GM21390 (cell line): ENCODE data around the gene DDO.
"Not testable (repeated sequence)": the region's sequence is repeated elsewhere in the genome, so short reads cannot be mapped to it uniquely, and the experiment has no call there.

Experiments
- ATAC-seq: cut with Tn5 transposase; IDR thresholded peaks from one replicate; pipeline ENCODE4 v1.9.1; 2021; ENCODE audit not compliant: unreplicated experiment

Gene DDO

DNA sequence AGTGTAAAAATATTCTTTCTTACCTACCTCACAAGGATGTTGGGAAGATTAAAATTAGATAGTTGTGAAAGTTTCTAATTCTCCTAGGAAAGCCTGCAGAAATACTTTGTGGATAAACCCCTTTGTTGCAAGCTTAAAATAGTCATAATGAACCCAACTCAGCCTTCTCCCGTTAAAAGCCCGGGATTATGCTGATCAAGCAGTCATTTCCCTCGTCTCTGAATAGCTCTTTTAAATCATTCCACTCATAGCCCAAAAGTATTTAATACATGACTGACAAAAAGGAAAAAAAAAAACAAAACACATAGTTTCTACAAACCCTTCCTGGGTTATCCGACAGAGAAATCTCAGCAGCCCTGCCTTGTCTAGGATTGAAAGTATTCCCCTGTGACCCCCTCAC lies 46.3 kb downstream of the DDO start:
- no peak for ATAC-seq

DNA sequence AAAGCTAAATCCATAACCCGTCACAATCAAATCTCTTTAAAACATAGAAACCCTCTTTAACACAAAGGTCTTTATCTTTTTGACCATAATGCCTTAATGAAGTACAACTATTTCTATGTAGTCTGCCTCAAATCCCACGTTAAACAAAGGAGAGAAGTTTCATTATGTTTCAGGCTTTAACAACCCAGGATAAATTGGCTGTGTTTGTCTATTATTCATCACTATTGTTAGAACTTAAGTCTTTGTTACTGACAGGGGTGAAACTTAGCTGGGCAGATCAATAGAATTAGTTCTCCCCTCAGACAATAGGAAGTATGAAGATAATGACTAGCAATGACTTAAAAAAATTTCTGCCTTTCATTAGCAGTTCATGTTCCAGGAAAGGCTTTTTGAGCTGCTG lies 47.1 kb downstream of the DDO start:
- ATAC-seq, result no peak

DNA sequence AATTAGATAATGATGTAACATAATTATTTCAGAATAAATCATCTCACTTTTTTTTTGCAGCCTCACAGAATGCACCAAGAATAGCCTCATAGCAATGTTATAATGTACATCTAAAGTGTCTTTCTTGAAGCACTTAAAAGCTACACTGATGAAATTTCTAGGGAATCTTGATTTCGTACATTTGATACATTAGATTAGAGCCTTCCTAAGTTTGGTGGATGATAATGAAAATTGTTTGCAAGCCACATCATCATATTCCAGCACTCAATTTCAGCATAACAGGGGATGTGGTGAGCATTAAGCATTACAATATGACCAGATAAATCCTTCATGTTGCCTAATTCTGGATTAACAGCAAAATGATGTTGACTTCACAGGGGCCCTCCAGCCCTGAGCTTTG lies 47.5 kb downstream of the DDO start:
- ATAC-seq, result no peak

DNA sequence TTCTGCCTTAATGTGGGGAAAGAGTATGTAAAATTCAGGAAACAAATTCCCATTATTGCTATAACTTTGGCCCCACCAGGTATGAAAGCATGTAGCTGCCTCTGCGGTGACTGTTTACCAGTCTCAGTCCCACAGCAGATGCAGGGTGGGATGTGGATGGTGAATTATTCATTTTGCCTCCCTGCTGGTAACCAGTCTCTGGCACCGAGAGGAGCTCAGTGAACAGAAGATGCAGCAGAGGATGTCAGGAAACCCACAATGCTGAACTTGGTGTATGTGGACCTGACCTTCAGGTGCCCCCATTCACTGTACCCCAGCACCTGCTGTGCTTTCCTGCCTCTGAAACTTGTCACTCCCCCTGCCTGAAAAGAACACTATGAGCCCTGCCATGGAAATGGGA lies 48.4 kb downstream of the DDO start:
- no peak for ATAC-seq

DNA sequence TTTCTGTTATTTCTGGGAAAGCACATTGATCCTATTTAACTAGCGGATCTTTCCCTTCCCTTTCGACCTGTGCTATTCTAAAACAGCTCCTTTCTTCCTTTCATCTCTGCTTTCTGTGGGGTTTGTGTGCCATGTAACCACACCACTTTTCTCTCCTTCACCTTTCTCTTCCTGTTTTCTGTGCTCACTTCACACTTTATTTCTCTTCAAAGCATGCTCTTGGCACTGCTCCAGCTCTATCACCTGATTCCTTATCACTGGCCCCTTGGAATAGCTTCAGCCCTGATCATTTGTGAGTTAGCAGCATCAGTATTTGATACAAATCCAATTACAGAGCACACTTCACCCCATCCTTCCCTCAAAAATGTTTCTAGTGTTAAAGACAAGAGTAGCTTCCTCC lies 49.1 kb downstream of the DDO start:
- no peak for ATAC-seq

DNA sequence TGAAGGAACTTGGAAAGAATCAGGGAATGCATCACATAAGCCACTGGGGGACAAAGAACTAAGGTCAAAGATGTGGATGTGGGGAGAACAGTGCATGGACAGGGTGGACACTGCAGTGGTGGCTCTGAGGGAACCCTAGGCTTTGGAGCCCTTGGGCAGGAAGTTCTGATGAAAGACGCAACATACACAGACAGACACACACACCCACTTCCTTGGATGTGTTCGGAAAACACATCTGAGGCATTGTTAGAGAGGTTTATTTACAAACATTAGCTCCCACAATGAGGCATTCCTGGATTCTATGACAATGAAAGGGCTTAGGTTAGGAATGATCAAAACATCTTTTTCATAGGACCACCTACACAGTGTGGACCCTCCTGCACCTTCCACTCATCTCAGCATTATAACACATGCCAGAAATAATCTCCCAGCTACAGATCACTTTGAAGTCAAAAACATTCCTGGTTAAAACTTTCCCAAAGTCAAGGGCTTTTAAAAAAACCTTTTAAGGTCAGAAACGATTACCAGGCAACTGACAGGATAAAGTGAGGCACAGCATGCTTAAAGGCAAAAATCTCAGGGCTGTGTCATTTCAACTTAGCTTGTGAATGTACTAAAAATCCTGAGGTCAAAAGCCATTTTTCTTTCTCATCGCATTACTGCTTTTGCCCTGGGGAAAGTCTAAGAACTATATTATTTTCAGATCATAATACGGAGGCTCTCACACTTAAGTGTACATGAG lies 50.8 kb downstream of the DDO start:
- no peak for ATAC-seq

DNA sequence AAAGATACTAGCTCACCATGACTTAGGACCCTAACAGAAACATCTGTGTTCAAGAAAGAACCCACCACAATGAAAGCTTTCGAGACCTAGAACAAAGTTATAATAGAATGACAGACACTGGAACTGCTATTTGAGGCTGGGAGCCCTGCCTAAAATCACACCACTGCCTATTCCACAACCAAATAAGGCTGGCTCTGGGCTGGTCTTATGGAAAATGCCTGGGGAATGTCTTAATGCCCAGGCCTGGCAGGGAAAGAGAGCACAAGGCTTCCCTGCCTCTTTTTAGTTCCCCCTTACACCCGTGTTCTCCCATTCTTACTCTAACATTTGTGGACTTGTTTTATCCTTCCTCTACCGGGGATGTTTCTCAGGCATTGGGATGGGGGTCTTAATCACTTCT lies 51.6 kb downstream of the DDO start:
- no peak for ATAC-seq

DNA sequence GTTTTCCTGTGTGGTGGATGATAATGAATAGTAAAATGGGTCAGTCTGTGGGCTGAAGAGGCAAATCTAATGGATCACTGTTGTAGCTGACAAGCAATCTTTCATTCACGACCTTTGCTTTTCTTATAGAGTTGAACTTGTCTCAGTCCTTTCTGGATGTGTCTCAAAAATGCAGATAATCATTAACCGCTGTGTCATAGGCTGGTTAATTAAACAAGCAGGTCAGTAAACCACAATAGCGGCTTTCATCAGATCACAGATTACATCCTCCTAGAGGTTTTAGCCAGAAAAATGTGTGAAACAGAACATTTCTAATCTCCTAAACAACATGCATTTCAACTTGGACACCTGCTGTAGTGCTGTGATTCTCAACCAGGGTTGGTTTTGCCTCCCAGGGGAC lies 54.7 kb downstream of the DDO start:
- ATAC-seq, result no peak

DNA sequence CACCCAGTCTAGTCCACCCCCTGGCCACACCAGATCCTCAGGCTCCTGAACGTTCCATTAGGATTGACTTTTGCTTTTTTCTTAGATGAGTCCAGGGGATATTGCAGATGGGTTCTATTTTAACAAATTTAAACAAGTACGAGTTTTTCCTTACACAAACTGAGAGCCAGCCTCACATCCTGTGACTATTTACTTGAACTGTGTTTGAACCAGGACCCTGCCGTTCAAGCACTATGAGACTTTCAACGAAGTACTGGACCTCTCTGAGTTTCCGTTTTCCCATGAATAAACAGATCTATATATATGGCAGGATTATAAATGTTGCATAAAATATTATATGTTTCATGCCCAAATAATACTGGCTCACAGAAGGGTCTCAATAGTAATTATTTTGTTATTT lies 55.8 kb downstream of the DDO start:
- no peak for ATAC-seq

DNA sequence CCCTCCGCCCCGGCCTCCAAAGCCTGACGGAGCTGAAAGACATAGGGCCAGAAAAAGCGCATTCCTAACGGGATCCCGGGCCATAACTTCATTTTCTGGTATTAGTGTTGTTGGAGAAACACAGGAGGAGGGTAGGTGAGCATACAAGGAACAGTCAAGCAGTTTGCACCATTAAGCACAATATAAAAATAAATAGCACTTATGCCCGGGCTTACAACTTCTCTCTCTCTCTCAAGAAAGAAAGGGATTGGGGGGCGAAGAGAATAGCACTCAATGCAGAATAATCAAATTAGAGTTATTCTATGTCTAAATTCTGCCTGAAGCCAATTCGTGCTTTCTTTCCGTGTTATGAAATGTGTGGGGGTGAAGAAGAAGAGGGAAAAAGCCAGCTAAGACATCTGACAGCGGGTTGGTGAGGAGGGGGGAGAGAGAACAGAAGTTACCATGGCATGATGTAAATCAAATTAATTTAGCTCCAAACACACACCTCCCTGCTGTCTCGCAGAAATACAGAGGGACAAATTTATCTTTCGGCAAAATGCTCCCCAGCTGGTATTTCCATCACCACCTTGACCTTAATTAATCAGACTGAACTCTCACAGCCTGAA lies 56.7 kb downstream of the DDO start:
- no peak for ATAC-seq

DNA sequence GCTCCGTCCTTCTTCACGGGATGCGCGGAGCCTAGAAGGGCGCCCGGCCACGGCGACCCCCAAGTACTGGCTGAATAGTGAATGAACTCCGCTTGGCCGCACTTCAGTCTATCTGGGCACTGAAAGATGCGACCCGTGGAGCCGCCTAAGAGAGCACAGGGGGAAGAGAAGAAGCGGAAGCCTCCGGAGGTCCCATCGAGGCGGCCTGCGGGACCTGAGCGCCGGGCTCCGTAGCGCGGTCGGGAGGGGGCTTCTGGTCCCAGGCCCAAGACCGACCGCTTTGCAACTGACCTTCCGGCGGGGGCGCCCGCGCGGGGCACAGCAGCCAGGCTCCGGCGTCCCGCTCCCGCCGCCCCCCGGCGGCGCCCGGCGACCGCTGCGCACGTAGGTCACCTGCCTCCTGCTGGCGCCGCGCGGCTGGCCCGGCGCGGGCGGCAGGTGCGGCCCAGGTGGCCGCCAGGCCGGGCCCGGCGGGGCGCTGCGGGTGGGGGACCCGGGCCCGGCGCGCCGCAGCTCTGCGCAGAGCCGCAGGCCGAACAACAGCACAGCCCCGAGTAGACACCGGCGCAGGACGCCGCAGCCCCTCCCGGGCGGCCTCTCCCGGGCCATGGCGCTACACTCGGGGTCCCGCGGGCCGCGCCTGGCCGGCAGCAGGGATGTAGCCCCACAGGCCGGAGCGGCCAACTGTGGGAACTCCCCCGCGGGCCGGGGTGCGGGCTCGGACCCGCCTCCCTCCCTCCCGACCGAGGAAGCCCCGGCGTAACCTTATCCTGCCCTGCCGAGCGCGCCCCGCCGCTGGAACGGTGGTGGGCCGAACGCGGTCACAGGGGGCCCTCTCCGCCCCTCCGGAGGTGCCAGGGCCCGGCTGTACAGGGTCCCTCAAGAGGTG lies 57.5 kb downstream of the DDO start, which contains the start of gene METTL24:
Gene METTL24 (minus strand): TSS at position 686 of the 889 bp plus-strand sequence. CDS start 77 bp downstream, at position 609.
- no peak for ATAC-seq

DNA sequence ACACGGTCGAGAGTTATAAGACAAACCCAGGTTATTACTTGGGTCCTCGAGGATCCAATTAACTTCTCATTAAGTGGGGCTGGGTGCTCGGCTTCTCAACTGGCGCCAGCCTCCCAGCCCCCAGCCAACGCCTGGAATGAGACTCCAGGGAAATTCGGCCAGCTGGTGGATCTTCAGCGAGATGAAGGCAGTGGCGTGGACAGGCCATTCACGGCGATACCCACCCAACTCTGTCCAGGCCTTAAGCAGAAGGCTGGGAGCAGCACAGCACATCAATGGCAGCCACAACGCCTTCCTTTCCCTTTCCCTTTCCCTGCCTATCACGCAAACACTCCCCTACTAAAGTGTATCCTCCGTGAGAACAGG lies 58.1 kb downstream of the DDO start:
- ATAC-seq, result no peak

DNA sequence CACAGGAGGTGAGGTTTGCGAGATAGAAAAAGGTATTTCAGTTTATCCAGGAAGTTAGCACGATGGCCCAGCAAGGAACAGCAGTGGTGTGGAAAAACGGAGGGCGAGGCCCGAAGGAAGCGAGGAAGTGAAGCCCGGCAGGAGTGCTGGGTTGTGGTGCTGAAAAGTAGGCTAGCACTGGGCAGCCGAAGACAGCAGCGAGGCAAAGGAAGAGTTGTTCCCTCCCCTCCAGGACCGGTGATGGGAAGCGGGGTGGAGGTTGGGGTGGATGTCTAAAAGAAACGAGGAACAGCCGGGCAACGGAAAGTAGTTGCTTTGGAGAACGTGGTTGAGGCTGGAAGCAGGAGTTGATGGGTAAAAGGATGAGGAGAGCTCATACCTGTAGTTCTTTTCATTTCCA lies 58.6 kb downstream of the DDO start:
- no peak for ATAC-seq

DNA sequence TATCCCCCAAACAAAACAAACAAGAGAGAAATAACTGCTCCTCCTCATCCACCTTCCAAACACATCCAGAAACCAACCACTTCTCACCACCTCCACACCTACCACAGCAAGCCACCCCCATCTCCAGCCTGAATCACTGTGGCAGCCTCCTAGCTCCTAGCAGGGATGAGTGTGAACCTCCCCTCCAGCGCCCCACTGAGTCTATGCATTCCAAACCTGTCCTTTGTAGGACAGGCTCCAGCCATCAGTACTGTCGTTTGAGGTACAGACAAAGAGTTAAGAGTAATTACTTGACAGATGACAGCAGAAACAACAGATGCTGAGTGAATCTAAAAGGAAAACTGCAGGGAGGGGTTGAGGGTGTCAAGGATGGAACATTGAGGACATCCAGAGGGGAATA lies 59.6 kb downstream of the DDO start:
- ATAC-seq, result no peak

DNA sequence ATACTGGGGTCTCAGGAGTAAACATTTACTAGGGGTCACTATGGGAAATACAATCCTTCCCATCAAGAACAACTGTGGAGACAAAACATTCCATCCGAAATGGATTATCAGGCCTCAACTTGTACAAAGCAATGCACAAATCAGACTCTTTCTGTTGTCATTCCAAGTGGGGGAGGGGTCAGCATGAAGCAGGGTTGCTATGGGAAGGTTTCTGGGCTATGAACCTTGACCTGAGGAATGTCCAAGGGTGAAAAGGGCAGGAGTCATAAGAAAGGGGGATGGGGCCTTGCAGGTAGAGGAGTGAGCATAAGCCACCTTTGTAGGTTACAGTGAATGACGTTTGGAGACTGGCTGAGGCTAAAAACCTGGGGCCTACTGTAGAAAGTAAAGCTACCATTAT lies 60.4 kb downstream of the DDO start:
- no peak for ATAC-seq

DNA sequence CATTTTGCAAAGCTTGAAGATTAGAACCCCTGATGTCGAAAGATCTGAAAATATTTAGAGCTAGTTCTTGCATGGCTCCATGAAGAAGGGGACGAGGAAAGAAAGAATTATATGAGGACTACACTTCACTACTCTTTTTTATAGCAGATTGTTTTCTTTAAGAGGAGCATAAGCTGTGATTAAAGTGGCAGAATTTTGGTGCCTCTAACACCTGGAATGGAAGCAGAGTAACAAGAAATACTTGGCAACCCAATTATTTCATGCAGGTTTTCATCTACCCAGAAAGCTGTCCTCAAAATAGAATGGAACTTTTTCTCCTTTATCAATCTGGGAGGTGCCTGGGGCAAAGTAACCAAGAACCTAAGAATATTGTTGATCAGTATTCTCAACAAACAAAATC lies 61.2 kb downstream of the DDO start:
- ATAC-seq, result no peak

DNA sequence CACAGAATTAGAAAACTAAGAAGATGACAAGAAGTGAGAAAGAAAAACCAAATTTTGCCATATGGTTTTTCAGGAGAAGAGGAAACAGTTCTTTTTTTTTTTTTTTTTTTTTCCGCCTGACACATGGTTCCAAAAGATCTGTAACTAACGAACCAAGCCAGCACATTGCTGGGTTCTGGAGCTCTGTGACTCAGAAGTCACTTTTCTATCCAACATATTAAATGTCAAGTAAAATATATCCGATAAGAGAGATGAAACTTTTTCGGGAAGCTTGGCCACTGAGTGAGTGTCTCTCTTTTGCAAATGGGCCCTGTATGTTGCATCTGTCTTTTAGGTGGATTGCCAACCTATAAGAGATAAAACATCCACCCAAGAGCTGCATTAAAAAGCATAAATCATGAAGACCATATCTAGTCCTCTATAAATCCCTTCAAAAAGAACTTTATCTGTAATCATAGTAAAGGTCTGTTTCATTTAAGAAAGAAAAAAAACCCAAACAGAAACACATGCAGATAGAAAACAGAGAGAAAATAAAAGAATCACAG lies 61.8 kb downstream of the DDO start:
- ATAC-seq, result no peak

DNA sequence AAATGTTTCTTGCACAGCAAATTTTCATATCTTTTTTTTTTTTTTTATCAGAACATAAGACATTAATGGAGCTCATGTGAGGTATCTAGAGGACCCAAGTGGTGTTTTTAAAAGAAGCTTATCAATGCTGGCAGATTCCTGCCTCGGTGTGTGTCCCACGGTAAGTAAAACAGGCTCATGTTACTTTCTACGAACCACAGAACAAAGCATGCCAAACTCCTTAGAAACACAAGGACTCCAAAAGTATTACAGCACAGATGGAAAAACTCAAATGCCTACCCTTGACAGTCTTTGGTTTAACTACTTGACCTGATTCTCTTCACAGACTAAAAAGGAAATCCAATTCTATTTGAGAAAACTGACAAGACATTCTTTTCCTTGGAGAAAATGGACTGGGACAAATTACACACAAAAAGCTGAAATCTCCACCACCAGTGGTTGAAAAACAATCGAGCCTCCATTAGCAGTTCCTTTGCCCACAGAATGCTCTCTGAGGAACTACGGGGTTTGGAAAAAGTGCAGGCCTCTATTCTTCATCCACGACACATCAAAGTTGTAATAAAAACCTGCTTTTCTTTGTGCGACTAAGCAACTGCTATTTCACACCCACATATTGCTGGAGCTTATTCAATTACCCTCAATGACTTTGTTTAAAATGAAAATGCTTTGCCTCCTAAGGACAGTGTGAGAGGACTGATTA lies 62.7 kb downstream of the DDO start:
- ATAC-seq, result no peak

DNA sequence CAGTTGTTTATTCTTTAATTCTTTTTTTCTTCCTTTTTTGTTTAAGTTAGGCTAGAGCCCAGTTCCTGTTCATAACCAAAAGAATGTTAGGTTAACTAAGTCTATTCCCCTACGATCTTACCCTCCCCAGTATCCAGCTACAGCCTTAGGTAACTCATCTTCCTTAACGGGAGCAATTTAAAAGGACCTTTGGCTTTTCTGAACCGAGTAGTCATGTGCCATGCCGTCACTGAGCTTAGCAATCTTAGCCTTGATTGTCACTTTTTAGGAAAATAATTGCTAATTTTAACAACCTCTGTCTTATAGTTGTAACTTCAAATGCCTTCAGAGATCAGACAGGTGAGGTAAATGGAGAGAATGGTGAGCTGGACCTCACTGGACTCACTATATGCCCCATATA lies 63.4 kb downstream of the DDO start:
- no peak for ATAC-seq

DNA sequence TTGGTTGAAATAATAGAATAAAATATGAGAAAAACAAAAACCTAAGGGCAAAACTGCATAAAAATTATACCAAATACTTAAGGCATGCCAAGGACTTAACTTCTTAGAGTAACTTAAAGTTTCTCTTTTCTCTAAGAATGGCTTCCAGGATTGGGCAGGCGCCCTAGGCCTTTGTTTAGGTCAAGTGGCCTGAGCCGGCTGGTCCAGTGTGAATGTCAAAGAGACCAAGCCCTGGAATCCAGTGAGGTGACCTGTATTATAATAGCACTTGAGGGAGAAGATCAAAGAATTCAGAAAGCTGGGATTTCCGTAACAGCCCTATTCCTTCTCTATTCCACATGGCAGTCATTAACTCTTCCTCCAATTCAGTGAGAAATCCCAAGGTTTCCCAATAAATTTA lies 63.8 kb downstream of the DDO start:
- no peak for ATAC-seq

DNA sequence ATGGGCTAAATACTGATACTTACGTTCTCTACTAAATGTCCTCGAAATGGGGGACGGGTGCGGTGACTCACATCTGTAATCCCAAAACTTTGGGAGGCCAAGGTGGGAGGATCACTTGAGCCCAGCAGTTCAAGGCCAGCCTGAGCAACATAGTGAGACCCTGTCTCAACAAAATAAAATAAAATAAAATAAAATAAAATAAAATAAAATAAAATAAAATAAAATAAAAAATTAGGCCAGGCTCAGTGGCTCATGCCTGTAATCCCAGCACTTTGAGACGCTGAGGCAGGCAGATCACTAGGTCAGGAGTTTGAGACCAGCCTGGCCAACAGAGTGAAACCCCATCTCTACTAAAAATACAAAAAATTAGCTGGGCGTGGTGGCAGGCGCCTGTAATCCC lies 64.8 kb downstream of the DDO start:
- ATAC-seq, result not testable (repeated sequence)
